Breast epithelium (tissue), 4 donors: ENCODE data around the gene MTURN. TPM values are rescaled to one million over a fixed set of nuclear protein-coding genes. Genes with fewer than 3 reads are reported as not detected.

Source experiments
- DNase-seq, 2 donors: peaks; one replicate each; pipeline ENCODE4 v3.0.0-alpha.2; 2019; ENCODE audit warnings: low spot score in 2 of 2
- H3K27ac ChIP-seq, 2 donors: fragments of 200-600 bp; sonication (generic) in 1 of 2; one replicate each; pipeline ENCODE4 v1.5.1; 2016 to 2019; ENCODE audit warnings: mild to moderate bottlenecking in 1 of 2
- H3K27me3 ChIP-seq, 2 donors: fragments of 200-600 bp; sonication (generic) in 1 of 2; one replicate each; pipeline versions ENCODE4 v1.5.1 to v1.6.0; 2017 to 2019; ENCODE audit warnings: control low read depth in 1 of 2, mild to moderate bottlenecking in 1 of 2
- H3K36me3 ChIP-seq: fragments of 200-600 bp; one replicate; pipeline ENCODE4 v1.5.1; 2019
- H3K4me1 ChIP-seq, 2 donors: fragments of 200-600 bp; sonication (generic); one replicate each; pipeline ENCODE4 v1.5.1; 2016 to 2019; ENCODE audit warnings: control low read depth in 1 of 2
- H3K4me3 ChIP-seq, 3 donors: fragments of 200-600 bp; sonication (generic); 1 replicate in 2 of 3; 2 replicates in 1 of 3; pipeline ENCODE4 v1.5.1; 2016 to 2019; ENCODE audit warnings: mild to moderate bottlenecking in 3 of 3, moderate library complexity in 2 of 3
- H3K9me3 ChIP-seq, 2 donors: fragments of 200-600 bp; sonication (generic) in 1 of 2; one replicate each; pipeline ENCODE4 v1.5.1; 2016 to 2019; ENCODE audit warnings: control low read depth in 1 of 2
- POLR2A ChIP-seq: fragments of 450-650 bp; IDR thresholded peaks from one replicate; pipeline ENCODE4 v1.6.1; 2016; ENCODE audit warnings: antibody characterized with exemption, mild to moderate bottlenecking, moderate library complexity
- POLR2AphosphoS5 ChIP-seq, 3 donors: sonication (generic); formaldehyde crosslinking; IDR thresholded peaks; one replicate each; pipeline ENCODE4 v1.6.1; 2017; ENCODE audit warnings: antibody characterized with exemption in 3 of 3
- intact Hi-C: fragments of 100-400 bp; cut with DNase I; formaldehyde crosslinking; loops from one replicate; pipeline ENCODE4 v1.15.1; 2023; ENCODE audit warnings: low total_unique reads
- total RNA-seq, 3 donors: library from RNA; depleted of rRNA; stranded (reverse); fragments of >200 nt; gene quantifications; one replicate each; pipeline ENCODE4 v1.1.0, GENCODE V29; 2016
- TF ChIP-seq, protein P1 (sequence below), 3 donors: fragments of 450-650 bp; IDR thresholded peaks; one replicate each; pipeline ENCODE4 v1.5.1; 2016 to 2017; ENCODE audit warnings: antibody characterized with exemption in 3 of 3, mild to moderate bottlenecking in 3 of 3, moderate library complexity in 3 of 3

Gene MTURN
- total RNA-seq, 3 donors from 2014 or later = 56.0 to 199 (median 62.5) TPM

DNA sequence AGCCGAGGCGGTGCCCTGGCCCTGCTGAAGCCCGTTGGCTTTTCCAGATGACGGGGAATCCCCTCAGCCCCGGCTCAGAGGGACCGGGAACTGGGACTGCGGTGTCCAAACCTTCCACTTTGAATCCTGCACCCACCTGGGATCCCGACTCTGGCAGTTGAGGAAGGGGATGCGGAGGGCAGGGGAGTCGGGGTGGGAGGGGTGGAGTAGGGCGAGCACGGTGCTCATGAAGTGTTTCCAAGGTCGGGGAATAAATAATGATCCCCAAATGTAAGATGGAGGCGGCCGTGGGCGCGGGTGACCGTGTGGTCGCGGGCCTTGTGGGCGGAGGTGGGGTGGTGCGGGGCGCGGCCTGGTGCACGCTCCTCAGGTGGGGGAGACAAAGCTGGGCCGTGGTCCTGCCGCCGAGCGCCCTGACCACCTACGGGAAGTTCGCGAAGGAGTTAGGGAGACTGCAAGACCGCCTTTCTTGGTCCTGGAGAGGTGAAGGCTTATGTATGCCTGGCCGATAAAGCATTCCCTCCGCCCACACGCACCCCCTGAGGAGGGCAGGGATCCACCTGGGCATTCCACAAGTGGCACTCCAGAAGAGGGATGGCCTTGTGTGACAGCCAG lies 1.4 kb downstream of the MTURN start:
- TF ChIP-seq, protein P1, sequence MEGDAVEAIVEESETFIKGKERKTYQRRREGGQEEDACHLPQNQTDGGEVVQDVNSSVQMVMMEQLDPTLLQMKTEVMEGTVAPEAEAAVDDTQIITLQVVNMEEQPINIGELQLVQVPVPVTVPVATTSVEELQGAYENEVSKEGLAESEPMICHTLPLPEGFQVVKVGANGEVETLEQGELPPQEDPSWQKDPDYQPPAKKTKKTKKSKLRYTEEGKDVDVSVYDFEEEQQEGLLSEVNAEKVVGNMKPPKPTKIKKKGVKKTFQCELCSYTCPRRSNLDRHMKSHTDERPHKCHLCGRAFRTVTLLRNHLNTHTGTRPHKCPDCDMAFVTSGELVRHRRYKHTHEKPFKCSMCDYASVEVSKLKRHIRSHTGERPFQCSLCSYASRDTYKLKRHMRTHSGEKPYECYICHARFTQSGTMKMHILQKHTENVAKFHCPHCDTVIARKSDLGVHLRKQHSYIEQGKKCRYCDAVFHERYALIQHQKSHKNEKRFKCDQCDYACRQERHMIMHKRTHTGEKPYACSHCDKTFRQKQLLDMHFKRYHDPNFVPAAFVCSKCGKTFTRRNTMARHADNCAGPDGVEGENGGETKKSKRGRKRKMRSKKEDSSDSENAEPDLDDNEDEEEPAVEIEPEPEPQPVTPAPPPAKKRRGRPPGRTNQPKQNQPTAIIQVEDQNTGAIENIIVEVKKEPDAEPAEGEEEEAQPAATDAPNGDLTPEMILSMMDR (IDR thresholded peaks at IDR 0.05) = no peak
- TF ChIP-seq POLR2A (no peak), POLR2AphosphoS5 (IDR thresholded peaks at IDR 0.05) (no peak)
- H3K4me3 ChIP-seq = peak overlapping the region; percentile 85 to 99 (median 91)
- H3K27ac ChIP-seq = peak overlapping the region; percentile 92 to 94
- no peak for DNase-seq
- intact Hi-C loops = no loop called here
- no peaks in the 10 kb centered on the region for H3K9me3 ChIP-seq
- H3K36me3 ChIP-seq = no peaks in the 10 kb centered on the region
- no peaks in the 10 kb centered on the region for H3K4me1 ChIP-seq
- H3K27me3 ChIP-seq = no peaks in the 10 kb centered on the region

DNA sequence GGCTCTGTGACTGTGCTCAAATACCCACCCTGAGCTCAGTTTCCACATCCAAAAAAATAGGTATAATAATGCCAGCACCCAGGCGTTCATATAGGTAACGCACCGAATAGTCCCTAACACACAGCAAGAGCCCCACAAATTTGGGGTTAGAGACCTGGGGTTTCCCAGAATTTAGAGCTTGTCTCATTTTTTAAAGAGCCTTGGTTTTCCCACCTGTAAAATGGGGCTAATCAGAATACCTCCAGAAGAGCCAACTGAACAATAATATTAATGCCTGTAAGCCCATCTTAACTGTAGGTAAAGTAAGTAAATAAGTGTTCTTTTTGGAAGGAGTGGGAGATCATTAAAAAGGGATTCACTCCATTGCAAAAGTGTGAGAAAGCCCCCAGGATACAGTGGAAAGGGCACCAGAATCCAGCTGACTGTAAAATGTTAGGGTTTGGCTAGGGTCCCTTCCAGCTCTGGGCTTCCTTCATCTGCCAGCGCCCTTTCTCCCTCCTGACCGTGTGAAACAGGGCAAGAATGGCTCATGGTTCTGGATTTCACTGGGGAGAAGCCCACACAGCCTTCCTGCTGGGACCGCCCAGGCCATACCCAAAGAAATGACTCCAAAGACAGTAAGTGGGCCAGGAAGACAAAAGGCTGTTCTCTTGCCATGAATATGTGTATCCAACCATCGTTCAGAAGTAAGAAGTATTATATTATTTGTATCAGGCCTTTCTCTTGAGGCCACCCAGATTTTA lies 2.1 kb downstream of the MTURN start:
- TF ChIP-seq POLR2AphosphoS5 (IDR thresholded peaks at IDR 0.05) = no peak
- no peak for TF ChIP-seq POLR2A
- TF ChIP-seq, protein P1 (IDR thresholded peaks at IDR 0.05) = no peak
- H3K9me3 ChIP-seq = no peaks in the 10 kb centered on the region
- DNase-seq = no peak
- H3K4me1 ChIP-seq = no peaks in the 10 kb centered on the region
- intact Hi-C loops = no loop called here
- no peaks in the 10 kb centered on the region for H3K36me3 ChIP-seq
- peak overlapping the region; percentile 85 to 99 (median 91) for H3K4me3 ChIP-seq
- peak overlapping the region; percentile 92 to 94 for H3K27ac ChIP-seq
- H3K27me3 ChIP-seq = no peaks in the 10 kb centered on the region

DNA sequence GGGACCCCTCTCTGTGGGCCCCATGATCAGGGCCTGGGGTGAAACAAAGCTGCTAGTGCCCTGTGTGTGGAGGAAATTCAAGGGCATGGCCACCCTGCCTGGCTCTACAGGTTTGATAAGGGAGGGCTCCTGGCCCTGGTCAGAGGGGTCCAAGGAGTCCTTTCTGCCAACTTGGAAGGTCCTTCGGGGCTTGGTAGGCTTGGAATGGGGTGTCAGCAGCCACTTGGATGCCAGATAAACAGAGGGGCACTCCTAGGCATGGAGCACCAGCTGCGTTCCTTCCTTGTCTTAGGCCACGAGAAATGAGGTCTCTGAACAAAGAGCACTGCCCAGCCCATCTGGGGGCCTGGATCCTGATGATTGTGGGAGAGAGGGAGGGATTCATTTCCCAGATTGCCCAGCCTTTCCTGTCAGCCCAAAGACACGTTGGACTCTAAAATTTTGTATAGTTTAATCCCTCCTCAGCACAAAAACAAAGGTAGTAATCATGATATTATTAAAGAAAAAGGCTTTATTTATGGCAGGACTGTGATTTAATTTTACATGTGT lies 5.1 kb downstream of the MTURN start:
- intact Hi-C loops = loop anchor here (5.0 kb wide), 1 partner anchor 173 kb away; no protein-coding TSS in a partner anchor
- Histone ChIP-seq H3K27ac (peak overlapping the region in 1 of 2 donors; percentile 33), H3K4me1 (peaks cover 0 to 12% of the 10 kb centered on the region in 2 donors), H3K27me3 (no peaks in the 10 kb centered on the region), H3K4me3 (no peak overlapping the region), H3K9me3 (no peaks in the 10 kb centered on the region), H3K36me3 (no peaks in the 10 kb centered on the region)
- DNase-seq = no peak
- no peak for TF ChIP-seq POLR2AphosphoS5 (IDR thresholded peaks at IDR 0.05)
- TF ChIP-seq POLR2A = no peak
- TF ChIP-seq, protein P1 (IDR thresholded peaks at IDR 0.05) = no peak

DNA sequence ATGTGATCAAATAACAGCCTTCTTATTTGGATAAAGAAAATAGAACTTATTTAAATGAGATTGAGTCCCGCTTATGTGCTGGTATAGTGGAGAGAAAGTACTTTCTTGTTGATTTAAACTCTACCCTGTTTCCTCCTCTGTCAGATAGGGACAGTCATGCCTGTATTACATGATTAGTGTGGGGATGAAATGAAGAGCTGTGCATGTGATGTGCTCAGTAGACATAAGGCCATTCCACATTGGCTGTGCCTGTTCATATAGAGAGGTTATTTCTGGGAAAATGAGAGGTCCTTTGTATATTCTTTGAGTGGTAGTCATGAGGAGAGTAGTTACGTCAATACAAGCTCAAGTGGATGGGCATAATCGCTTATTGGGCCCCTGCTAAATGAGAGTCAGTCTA lies 5.7 kb downstream of the MTURN start:
- no peak for DNase-seq
- TF ChIP-seq POLR2AphosphoS5 (IDR thresholded peaks at IDR 0.05) (no peak), POLR2A (no peak)
- TF ChIP-seq, protein P1 (IDR thresholded peaks at IDR 0.05) = no peak
- peaks cover 0 to 12% of the 10 kb centered on the region in 2 donors for H3K4me1 ChIP-seq
- intact Hi-C loops = loop anchor here (5.0 kb wide), 1 partner anchor 173 kb away; no protein-coding TSS in a partner anchor
- no peak overlapping the region for H3K27ac ChIP-seq
- no peak overlapping the region for H3K4me3 ChIP-seq
- no peaks in the 10 kb centered on the region for H3K36me3 ChIP-seq
- no peaks in the 10 kb centered on the region for H3K27me3 ChIP-seq
- H3K9me3 ChIP-seq = no peaks in the 10 kb centered on the region

DNA sequence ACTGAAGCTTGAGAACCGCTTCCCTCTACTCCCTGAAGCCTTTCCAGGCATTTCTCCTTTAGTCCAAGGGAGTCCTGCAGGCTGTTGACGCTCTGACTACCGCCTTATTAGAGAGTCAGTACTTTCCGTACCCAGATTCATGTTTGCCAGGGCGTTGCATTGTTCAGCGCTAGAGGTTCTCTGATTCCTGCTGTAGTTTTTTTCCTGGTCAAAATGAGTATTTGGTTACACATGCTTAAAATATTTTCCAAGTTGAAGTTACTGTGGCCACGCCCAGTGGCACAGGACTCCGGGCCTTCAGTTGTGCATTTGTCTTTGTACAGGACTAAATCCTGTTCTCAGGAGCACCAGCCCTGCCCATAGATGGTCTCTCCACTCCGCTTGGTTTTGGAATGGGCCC lies 7.9 kb downstream of the MTURN start:
- peak overlapping the region in 1 of 3 donors; percentile 12 for H3K4me3 ChIP-seq
- intact Hi-C loops = loop anchor here (5.0 kb wide), 1 partner anchor 175 kb away; no protein-coding TSS in a partner anchor
- peak in 1 of 2 donors; percentile 58 for DNase-seq

More for the DNA sequence above, 7.9 kb downstream of the MTURN start:
- H3K27me3 ChIP-seq = no peaks in the 10 kb centered on the region
- H3K9me3 ChIP-seq = no peaks in the 10 kb centered on the region
- no peak for TF ChIP-seq POLR2A
- peak in 1 of 3 donors; percentile 50 for TF ChIP-seq POLR2AphosphoS5 (IDR thresholded peaks at IDR 0.05)
- TF ChIP-seq, protein P1 (IDR thresholded peaks at IDR 0.05) = no peak
- peak overlapping the region; percentile 33 to 59 for H3K27ac ChIP-seq
- H3K36me3 ChIP-seq = no peaks in the 10 kb centered on the region
- H3K4me1 ChIP-seq = peaks cover 0 to 12% of the 10 kb centered on the region in 2 donors
